SK-N-SH treated with all-trans-retinoic acid at 6 μM for 48 hours (cell line): ENCODE measurements around the gene LOXL4.

Experiments
- ATAC-seq: fragments of 200-7000 bp; cut with Tn5 transposase; 3 replicates; pipeline ENCODE4 v1.9.1; 2020; ENCODE audit warnings: mild to moderate bottlenecking, moderate library complexity
- BACH2 ChIP-seq: fragments of 250-450 bp; sonication (Bioruptor Pico); IDR thresholded peaks from 2 replicates; pipeline ENCODE4 v1.9.0; 2021; ENCODE audit warnings: mild to moderate bottlenecking, borderline replicate concordance
- CSDC2 ChIP-seq: fragments of 250-450 bp; sonication (Bioruptor Pico); IDR thresholded peaks from 2 replicates; pipeline ENCODE4 v1.5.0; 2020; ENCODE audit warnings: mild to moderate bottlenecking, moderate library complexity
- ESRRG ChIP-seq: fragments of 250-450 bp; sonication (Bioruptor Pico); IDR thresholded peaks from 2 replicates; pipeline ENCODE4 v1.6.1; 2021; ENCODE audit warnings: mild to moderate bottlenecking
- GLIS3 ChIP-seq: fragments of 250-450 bp; sonication (Bioruptor Pico); IDR thresholded peaks from 2 replicates; pipeline ENCODE4 v1.5.0; 2020; ENCODE audit warnings: mild to moderate bottlenecking, moderate library complexity
- ISL1 ChIP-seq: fragments of 250-450 bp; sonication (Bioruptor Pico); IDR thresholded peaks from 2 replicates; pipeline ENCODE4 v2.1.2; 2022; ENCODE audit warnings: mild to moderate bottlenecking, moderate library complexity
- PPARA ChIP-seq: fragments of 250-450 bp; sonication (Bioruptor Pico); IDR thresholded peaks from 2 replicates; pipeline ENCODE4 v1.5.0; 2020; ENCODE audit warnings: mild to moderate bottlenecking, borderline replicate concordance
- RARB ChIP-seq: fragments of 250-450 bp; sonication (Bioruptor Pico); IDR thresholded peaks from 2 replicates; pipeline ENCODE4 v1.8.0; 2021; ENCODE audit warnings: mild to moderate bottlenecking, moderate library complexity
- SNAI2 ChIP-seq: fragments of 250-450 bp; sonication (Bioruptor Pico); IDR thresholded peaks from 2 replicates; pipeline ENCODE4 v1.5.0; 2020; ENCODE audit warnings: mild to moderate bottlenecking, moderate library complexity
- TCF4 ChIP-seq: fragments of 250-450 bp; sonication (Bioruptor Pico); IDR thresholded peaks from 2 replicates; pipeline ENCODE4 v1.8.0; 2021; ENCODE audit warnings: mild to moderate bottlenecking, moderate library complexity, borderline replicate concordance
- TOX ChIP-seq: fragments of 250-450 bp; sonication (Bioruptor Pico); IDR thresholded peaks from 2 replicates; pipeline ENCODE4 v1.8.0; 2021; ENCODE audit warnings: mild to moderate bottlenecking, moderate library complexity, borderline replicate concordance
- ZFP3 ChIP-seq: fragments of 250-450 bp; sonication (Bioruptor Pico); IDR thresholded peaks from 2 replicates; pipeline ENCODE4 v1.5.0; 2020; ENCODE audit warnings: mild to moderate bottlenecking, moderate library complexity
- ZFP30 ChIP-seq: fragments of 450-650 bp; formaldehyde crosslinking; IDR thresholded peaks from 2 replicates; pipeline ENCODE4 v1.5.0; 2022; ENCODE audit warnings: mild to moderate bottlenecking, moderate library complexity
- ZNF565 ChIP-seq: fragments of 450-650 bp; formaldehyde crosslinking; conservative IDR thresholded peaks from 2 replicates; pipeline ENCODE4 v1.5.0; 2020; ENCODE audit warnings: low read depth, mild to moderate bottlenecking, moderate library complexity
- ZNF70 ChIP-seq: fragments of 450-650 bp; formaldehyde crosslinking; IDR thresholded peaks from 2 replicates; pipeline ENCODE4 v1.5.0; 2020; ENCODE audit warnings: mild to moderate bottlenecking, moderate library complexity
- ZNF8 ChIP-seq: fragments of 450-650 bp; formaldehyde crosslinking; IDR thresholded peaks from 2 replicates; pipeline ENCODE4 v1.5.0; 2020; ENCODE audit warnings: mild to moderate bottlenecking, moderate library complexity
- TF ChIP-seq, protein P1 (sequence below): fragments of 250-450 bp; sonication (Bioruptor Pico); IDR thresholded peaks from 2 replicates; pipeline ENCODE4 v1.5.1; 2020; ENCODE audit warnings: low read depth, mild to moderate bottlenecking, moderate library complexity
- TF ChIP-seq, protein P2 (sequence below): fragments of 250-450 bp; sonication (Bioruptor Pico); IDR thresholded peaks from 2 replicates; pipeline ENCODE4 v1.5.0; 2020; ENCODE audit warnings: mild to moderate bottlenecking, moderate library complexity
- TF ChIP-seq, protein P3 (sequence below): fragments of 250-450 bp; sonication (Bioruptor Pico); IDR thresholded peaks from 2 replicates; pipeline ENCODE4 v1.5.1; 2021; ENCODE audit warnings: mild to moderate bottlenecking, moderate library complexity
- TF ChIP-seq, protein P4 (sequence below): fragments of 250-450 bp; sonication (Bioruptor Pico); IDR thresholded peaks from 2 replicates; pipeline ENCODE4 v1.8.0; 2020; ENCODE audit warnings: mild to moderate bottlenecking, moderate library complexity, borderline replicate concordance
- TF ChIP-seq, protein P5 (sequence below): fragments of 250-450 bp; sonication (Bioruptor Pico); IDR thresholded peaks from 2 replicates; pipeline ENCODE4 v1.8.0; 2021; ENCODE audit warnings: low read depth, mild to moderate bottlenecking, moderate library complexity, borderline replicate concordance

LOXL4 gene

DNA sequence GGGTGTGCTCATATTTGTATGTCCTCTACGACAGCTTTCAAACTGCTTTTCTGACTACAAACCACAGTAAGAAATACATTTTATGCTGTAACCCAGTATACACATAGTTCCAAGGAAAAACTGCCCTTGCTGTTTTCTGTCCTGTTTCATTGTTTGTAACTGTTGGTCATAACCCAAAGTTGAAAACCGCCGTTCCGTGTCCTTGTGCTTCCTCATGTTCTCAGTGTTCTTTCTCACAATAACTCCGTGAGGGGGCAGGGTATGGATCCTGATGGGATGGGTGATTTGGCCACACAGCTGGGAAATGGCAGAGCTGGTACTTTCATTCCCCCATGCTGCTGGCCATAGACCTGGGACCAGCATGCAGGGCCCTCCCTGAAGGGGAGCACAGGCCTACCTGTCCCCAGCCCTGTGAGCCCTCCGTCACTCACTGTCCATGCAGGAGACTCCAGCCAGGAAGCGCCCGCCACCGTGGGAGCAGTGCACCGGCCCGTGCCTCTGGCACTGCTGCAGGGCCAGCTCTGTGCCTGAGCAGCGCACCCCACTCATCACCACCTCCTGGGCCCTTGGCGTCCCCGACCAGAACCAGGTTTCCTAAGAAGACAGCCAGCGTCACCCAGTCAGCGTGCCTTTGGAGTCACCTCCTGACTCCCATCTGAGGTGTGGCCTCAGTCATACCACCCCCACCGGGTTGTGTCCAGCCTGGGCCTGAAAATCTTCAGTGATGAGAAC is 12.7 kb downstream of the LOXL4 start:
- TF ChIP-seq ESRRG (CRISPR knock-in tag) (no peak), ZNF565 (CRISPR knock-in tag) (no peak), RARB (CRISPR knock-in tag) (no peak)
- TF ChIP-seq, protein P1, sequence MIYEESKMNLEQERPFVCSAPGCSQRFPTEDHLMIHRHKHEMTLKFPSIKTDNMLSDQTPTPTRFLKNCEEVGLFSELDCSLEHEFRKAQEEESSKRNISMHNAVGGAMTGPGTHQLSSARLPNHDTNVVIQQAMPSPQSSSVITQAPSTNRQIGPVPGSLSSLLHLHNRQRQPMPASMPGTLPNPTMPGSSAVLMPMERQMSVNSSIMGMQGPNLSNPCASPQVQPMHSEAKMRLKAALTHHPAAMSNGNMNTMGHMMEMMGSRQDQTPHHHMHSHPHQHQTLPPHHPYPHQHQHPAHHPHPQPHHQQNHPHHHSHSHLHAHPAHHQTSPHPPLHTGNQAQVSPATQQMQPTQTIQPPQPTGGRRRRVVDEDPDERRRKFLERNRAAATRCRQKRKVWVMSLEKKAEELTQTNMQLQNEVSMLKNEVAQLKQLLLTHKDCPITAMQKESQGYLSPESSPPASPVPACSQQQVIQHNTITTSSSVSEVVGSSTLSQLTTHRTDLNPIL (CRISPR knock-in tag): no peak
- no peak for ATAC-seq

DNA sequence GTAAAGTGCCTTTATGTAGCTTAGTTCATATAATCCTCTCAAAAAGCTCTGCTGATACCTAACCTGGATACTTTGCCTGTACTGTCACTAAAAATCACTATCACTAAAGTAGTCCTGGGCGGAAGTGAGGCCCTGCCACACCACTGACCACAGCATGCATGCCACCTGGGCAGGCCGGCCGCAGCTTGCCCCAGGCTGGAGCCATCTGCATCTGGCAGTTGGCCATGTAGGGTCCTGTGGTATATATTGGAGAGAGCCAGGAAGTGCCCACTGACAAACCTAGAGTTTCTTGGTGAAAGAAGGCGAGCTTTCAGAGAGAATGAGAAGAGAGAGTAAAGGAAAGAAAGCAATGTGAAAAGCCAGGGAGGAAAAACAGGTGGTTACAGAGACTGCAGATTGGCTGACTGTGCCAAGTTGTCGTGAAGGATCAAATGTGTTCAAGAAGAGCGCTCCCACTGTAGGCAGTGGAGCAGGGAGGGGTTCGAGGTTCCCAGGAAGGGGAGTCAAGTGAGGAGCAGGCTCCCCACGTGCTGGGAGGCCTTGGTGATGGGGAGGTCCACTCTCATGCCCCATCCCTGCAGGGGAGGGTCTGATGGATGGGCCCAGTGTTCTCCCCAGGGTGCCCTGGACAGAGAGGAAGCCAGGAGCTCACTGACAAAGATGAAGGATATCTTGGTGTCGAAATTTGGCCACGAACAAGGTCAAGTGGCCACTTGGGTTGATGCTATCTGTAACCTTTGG is 13.6 kb downstream of the LOXL4 start:
- TF ChIP-seq GLIS3 (CRISPR knock-in tag) (no peak), ZFP30 (CRISPR knock-in tag) (no peak), RARB (CRISPR knock-in tag) (no peak), SNAI2 (CRISPR knock-in tag) (no peak), BACH2 (CRISPR knock-in tag) (no peak), TCF4 (no peak), TOX (CRISPR knock-in tag) (no peak), PPARA (CRISPR knock-in tag) (no peak), ZNF8 (no peak), CSDC2 (no peak), ISL1 (no peak), ZFP3 (no peak), ZNF565 (CRISPR knock-in tag) (no peak), ZNF70 (no peak)
- TF ChIP-seq, protein P2, sequence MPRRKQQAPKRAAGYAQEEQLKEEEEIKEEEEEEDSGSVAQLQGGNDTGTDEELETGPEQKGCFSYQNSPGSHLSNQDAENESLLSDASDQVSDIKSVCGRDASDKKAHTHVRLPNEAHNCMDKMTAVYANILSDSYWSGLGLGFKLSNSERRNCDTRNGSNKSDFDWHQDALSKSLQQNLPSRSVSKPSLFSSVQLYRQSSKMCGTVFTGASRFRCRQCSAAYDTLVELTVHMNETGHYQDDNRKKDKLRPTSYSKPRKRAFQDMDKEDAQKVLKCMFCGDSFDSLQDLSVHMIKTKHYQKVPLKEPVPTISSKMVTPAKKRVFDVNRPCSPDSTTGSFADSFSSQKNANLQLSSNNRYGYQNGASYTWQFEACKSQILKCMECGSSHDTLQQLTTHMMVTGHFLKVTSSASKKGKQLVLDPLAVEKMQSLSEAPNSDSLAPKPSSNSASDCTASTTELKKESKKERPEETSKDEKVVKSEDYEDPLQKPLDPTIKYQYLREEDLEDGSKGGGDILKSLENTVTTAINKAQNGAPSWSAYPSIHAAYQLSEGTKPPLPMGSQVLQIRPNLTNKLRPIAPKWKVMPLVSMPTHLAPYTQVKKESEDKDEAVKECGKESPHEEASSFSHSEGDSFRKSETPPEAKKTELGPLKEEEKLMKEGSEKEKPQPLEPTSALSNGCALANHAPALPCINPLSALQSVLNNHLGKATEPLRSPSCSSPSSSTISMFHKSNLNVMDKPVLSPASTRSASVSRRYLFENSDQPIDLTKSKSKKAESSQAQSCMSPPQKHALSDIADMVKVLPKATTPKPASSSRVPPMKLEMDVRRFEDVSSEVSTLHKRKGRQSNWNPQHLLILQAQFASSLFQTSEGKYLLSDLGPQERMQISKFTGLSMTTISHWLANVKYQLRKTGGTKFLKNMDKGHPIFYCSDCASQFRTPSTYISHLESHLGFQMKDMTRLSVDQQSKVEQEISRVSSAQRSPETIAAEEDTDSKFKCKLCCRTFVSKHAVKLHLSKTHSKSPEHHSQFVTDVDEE: no peak
- TF ChIP-seq, protein P1 (CRISPR knock-in tag): no peak
- TF ChIP-seq, protein P3, sequence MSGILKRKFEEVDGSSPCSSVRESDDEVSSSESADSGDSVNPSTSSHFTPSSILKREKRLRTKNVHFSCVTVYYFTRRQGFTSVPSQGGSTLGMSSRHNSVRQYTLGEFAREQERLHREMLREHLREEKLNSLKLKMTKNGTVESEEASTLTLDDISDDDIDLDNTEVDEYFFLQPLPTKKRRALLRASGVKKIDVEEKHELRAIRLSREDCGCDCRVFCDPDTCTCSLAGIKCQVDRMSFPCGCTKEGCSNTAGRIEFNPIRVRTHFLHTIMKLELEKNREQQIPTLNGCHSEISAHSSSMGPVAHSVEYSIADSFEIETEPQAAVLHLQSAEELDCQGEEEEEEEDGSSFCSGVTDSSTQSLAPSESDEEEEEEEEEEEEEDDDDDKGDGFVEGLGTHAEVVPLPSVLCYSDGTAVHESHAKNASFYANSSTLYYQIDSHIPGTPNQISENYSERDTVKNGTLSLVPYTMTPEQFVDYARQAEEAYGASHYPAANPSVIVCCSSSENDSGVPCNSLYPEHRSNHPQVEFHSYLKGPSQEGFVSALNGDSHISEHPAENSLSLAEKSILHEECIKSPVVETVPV (CRISPR knock-in tag): no peak
- TF ChIP-seq, protein P4, sequence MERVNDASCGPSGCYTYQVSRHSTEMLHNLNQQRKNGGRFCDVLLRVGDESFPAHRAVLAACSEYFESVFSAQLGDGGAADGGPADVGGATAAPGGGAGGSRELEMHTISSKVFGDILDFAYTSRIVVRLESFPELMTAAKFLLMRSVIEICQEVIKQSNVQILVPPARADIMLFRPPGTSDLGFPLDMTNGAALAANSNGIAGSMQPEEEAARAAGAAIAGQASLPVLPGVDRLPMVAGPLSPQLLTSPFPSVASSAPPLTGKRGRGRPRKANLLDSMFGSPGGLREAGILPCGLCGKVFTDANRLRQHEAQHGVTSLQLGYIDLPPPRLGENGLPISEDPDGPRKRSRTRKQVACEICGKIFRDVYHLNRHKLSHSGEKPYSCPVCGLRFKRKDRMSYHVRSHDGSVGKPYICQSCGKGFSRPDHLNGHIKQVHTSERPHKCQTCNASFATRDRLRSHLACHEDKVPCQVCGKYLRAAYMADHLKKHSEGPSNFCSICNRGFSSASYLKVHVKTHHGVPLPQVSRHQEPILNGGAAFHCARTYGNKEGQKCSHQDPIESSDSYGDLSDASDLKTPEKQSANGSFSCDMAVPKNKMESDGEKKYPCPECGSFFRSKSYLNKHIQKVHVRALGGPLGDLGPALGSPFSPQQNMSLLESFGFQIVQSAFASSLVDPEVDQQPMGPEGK (CRISPR knock-in tag): no peak
- TF ChIP-seq, protein P5, sequence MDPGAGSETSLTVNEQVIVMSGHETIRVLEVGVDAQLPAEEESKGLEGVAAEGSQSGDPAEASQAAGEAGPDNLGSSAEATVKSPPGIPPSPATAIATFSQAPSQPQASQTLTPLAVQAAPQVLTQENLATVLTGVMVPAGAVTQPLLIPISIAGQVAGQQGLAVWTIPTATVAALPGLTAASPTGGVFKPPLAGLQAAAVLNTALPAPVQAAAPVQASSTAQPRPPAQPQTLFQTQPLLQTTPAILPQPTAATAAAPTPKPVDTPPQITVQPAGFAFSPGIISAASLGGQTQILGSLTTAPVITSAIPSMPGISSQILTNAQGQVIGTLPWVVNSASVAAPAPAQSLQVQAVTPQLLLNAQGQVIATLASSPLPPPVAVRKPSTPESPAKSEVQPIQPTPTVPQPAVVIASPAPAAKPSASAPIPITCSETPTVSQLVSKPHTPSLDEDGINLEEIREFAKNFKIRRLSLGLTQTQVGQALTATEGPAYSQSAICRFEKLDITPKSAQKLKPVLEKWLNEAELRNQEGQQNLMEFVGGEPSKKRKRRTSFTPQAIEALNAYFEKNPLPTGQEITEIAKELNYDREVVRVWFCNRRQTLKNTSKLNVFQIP (CRISPR knock-in tag): no peak
- no peak for ATAC-seq
